Loucy (cell line): ENCODE results near the gene PSMD3.

Experiments
- H2AFZ ChIP-seq: fragments of 200-600 bp; sonication (generic); 2 replicates; pipeline ENCODE4 v1.6.0; 2016; ENCODE audit warnings: antibody characterized with exemption, mild to moderate bottlenecking, low read length, moderate library complexity
- H3F3A ChIP-seq: fragments of 200-600 bp; 2 replicates; pipeline ENCODE4 v1.6.0; 2016; ENCODE audit warnings: antibody characterized with exemption, low read depth, mild to moderate bottlenecking
- H3K27me3 ChIP-seq: fragments of 200-600 bp; sonication (generic); 2 replicates; pipeline ENCODE4 v1.6.1; 2014; ENCODE audit warnings: low read length, mild to moderate bottlenecking; ENCODE audit not compliant: insufficient read depth, poor library complexity, severe bottlenecking
- H3K36me3 ChIP-seq: fragments of 200-600 bp; sonication (generic); 2 replicates; pipeline ENCODE4 v1.6.1; 2016; ENCODE audit warnings: low read length; ENCODE audit not compliant: insufficient read depth
- H3K4me1 ChIP-seq: fragments of 200-600 bp; sonication (generic); 2 replicates; pipeline ENCODE4 v1.5.1; 2014; ENCODE audit warnings: low read length, mild to moderate bottlenecking; ENCODE audit not compliant: insufficient read depth, poor library complexity, severe bottlenecking
- H3K4me2 ChIP-seq: fragments of 200-600 bp; sonication (generic); 2 replicates; pipeline ENCODE4 v1.6.0; 2014; ENCODE audit warnings: antibody characterized with exemption, low read length, low read depth, mild to moderate bottlenecking; ENCODE audit not compliant: poor library complexity, severe bottlenecking
- H3K4me3 ChIP-seq: fragments of 200-600 bp; sonication (generic); 2 replicates; pipeline ENCODE4 v1.5.1; 2014; ENCODE audit warnings: low read length, mild to moderate bottlenecking, mixed read lengths; ENCODE audit not compliant: poor library complexity, severe bottlenecking
- H3K79me2 ChIP-seq: fragments of 200-600 bp; sonication (generic); 2 replicates; pipeline ENCODE4 v1.6.1; 2014; ENCODE audit warnings: low read length; ENCODE audit not compliant: insufficient read depth
- H3K9ac ChIP-seq: fragments of 200-600 bp; sonication (generic); 2 replicates; pipeline ENCODE4 v1.6.0; 2014; ENCODE audit warnings: mild to moderate bottlenecking, low read depth, low read length, moderate library complexity; ENCODE audit not compliant: poor library complexity, severe bottlenecking
- H3K9me2 ChIP-seq: fragments of 200-600 bp; sonication (generic); replicated peaks from 2 replicates; pipeline ENCODE4 v1.6.1; 2016; ENCODE audit warnings: low read depth, low read length, mixed read lengths
- H3K9me3 ChIP-seq: fragments of 200-600 bp; sonication (generic); 2 replicates; pipeline ENCODE4 v1.6.1; 2014; ENCODE audit warnings: mild to moderate bottlenecking, antibody characterized with exemption, low read length, low read depth; ENCODE audit not compliant: insufficient read depth
- H4K20me1 ChIP-seq: fragments of 200-600 bp; sonication (generic); 2 replicates; pipeline ENCODE4 v1.6.0; 2014; ENCODE audit warnings: antibody characterized with exemption, low read length, mild to moderate bottlenecking; ENCODE audit not compliant: insufficient read depth, poor library complexity, severe bottlenecking
- EZH2phosphoT487 ChIP-seq: fragments of 200-600 bp; IDR thresholded peaks from 2 replicates; pipeline ENCODE4 v1.6.1; 2018; ENCODE audit warnings: antibody characterized with exemption, mild to moderate bottlenecking, moderate library complexity, borderline replicate concordance
- TF ChIP-seq, protein P1 (sequence below): fragments of 200-600 bp; sonication (generic); conservative IDR thresholded peaks from 2 replicates; pipeline ENCODE4 v1.5.1; 2014; ENCODE audit warnings: mild to moderate bottlenecking, antibody characterized with exemption, low read length

The PSMD3 gene

GRCh38 chr17:39975801-39976200 lies 4.8 kb upstream of the PSMD3 start:
- no peaks in the 10 kb centered on the region for H3K9me2 ChIP-seq
- TF ChIP-seq, protein P1, sequence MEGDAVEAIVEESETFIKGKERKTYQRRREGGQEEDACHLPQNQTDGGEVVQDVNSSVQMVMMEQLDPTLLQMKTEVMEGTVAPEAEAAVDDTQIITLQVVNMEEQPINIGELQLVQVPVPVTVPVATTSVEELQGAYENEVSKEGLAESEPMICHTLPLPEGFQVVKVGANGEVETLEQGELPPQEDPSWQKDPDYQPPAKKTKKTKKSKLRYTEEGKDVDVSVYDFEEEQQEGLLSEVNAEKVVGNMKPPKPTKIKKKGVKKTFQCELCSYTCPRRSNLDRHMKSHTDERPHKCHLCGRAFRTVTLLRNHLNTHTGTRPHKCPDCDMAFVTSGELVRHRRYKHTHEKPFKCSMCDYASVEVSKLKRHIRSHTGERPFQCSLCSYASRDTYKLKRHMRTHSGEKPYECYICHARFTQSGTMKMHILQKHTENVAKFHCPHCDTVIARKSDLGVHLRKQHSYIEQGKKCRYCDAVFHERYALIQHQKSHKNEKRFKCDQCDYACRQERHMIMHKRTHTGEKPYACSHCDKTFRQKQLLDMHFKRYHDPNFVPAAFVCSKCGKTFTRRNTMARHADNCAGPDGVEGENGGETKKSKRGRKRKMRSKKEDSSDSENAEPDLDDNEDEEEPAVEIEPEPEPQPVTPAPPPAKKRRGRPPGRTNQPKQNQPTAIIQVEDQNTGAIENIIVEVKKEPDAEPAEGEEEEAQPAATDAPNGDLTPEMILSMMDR, result no peak
- TF ChIP-seq EZH2phosphoT487, result no peak
- H3K9ac ChIP-seq, result no peak overlapping the region
- peaks cover under 1% of the 10 kb centered on the region; the same call in 1 of the 2 replicates for H3K79me2 ChIP-seq
- H3K4me3 ChIP-seq, result no peak overlapping the region
- no peaks in the 10 kb centered on the region for H3K27me3 ChIP-seq
- H3F3A ChIP-seq, result no peaks in the 10 kb centered on the region
- H2AFZ ChIP-seq, result no peak overlapping the region
- no peak overlapping the region for H3K4me2 ChIP-seq
- H3K36me3 ChIP-seq, result no peaks in the 10 kb centered on the region
- no peaks in the 10 kb centered on the region for H4K20me1 ChIP-seq
- H3K9me3 ChIP-seq, result no peaks in the 10 kb centered on the region
- H3K4me1 ChIP-seq, result peaks cover 8% of the 10 kb centered on the region

- no peak for TF ChIP-seq EZH2phosphoT487
- TF ChIP-seq, protein P1, result no peak
Observed at GRCh38 chr17:39979016-39979670, 1.5 kb upstream of the PSMD3 start.

DNA sequence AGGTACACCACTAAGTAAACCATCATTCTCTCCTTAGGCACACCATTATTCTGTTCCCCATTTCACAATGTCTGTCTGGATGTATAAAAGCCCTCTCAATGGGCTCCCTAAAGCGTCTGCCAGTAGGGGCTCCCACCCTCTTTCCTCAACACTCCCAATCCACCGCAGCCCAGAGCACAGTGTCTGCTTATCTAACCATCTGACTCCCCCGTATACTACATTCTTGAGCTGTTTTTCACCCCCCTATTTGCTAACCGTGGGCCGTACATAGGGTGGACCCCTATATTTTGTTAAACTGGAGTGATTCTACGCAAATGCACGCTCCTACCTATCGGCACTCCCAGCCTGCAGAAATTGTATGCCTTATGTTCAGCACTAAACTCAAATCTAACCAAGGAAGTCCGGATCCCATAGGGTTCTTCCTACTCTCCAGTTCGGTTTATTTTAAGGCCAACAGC lies 685 bp upstream of the PSMD3 start:
- Histone ChIP-seq H3K36me3 (peaks cover 8% of the 10 kb centered on the region), H3K4me1 (peaks cover 20% of the 10 kb centered on the region), H3K27me3 (no peaks in the 10 kb centered on the region), H4K20me1 (peaks cover 21% of the 10 kb centered on the region), H2AFZ (peak overlapping the region; percentile 94), H3K79me2 (peaks cover 36% of the 10 kb centered on the region), H3K9ac (peak overlapping the region; percentile 80), H3F3A (no peaks in the 10 kb centered on the region), H3K9me2 (no peaks in the 10 kb centered on the region), H3K4me2 (peak overlapping the region; percentile 75), H3K9me3 (no peaks in the 10 kb centered on the region), H3K4me3 (peak overlapping the region; percentile 93)
- no peak for TF ChIP-seq EZH2phosphoT487
- TF ChIP-seq, protein P1, result peak; percentile 44

More at GRCh38 chr17:39979016-39979670, 1.5 kb upstream of the PSMD3 start:
- H3K4me1 ChIP-seq, result peaks cover 20% of the 10 kb centered on the region
- H2AFZ ChIP-seq, result peak overlapping the region; percentile 94
- H3K4me2 ChIP-seq, result peak overlapping the region; percentile 75
- H3K4me3 ChIP-seq, result peak overlapping the region; percentile 93
- H3K9me2 ChIP-seq, result no peaks in the 10 kb centered on the region
- H3K9ac ChIP-seq, result peak overlapping the region; percentile 80
- H3F3A ChIP-seq, result no peaks in the 10 kb centered on the region
- peaks cover 31% of the 10 kb centered on the region for H3K79me2 ChIP-seq
- peaks cover under 1% of the 10 kb centered on the region; the same call in 1 of the 2 replicates for H3K36me3 ChIP-seq
- H3K9me3 ChIP-seq, result no peaks in the 10 kb centered on the region
- H4K20me1 ChIP-seq, result peaks cover 21% of the 10 kb centered on the region
- no peaks in the 10 kb centered on the region for H3K27me3 ChIP-seq
